HL-60 (cell line): ENCODE data around the gene SHANK3.

ENCODE experiments used
- CTCF ChIP-seq: IDR thresholded peaks from one replicate; pipeline ENCODE4 v1.5.1; 2011; ENCODE audit warnings: low read length, control low read depth, inconsistent platforms; ENCODE audit not compliant: insufficient read depth
- GABPA ChIP-seq: IDR thresholded peaks from 2 replicates; pipeline ENCODE4 v1.6.1; 2012; ENCODE audit warnings: low read depth
- POLR2AphosphoS5 ChIP-seq: IDR thresholded peaks from 2 replicates; pipeline ENCODE4 v1.6.1; 2012; ENCODE audit warnings: low read depth
- REST ChIP-seq: IDR thresholded peaks from 2 replicates; pipeline ENCODE4 v1.6.1; 2012; ENCODE audit warnings: low read depth; ENCODE audit not compliant: insufficient replicate concordance
- SPI1 ChIP-seq: IDR thresholded peaks from 2 replicates; pipeline ENCODE4 v1.6.1; 2012; ENCODE audit warnings: low read depth, mild to moderate bottlenecking, borderline replicate concordance

GRCh38 chr22:50683994-50684371 is 11.4 kb downstream of the SHANK3 start:
- TF ChIP-seq CTCF (no peak), POLR2AphosphoS5 (no peak), REST (no peak), GABPA (no peak), SPI1 (no peak)
